Keratinocyte (primary cell): ENCODE data around the gene FNDC3B. TPM values are rescaled to one million over a fixed set of nuclear protein-coding genes. Genes with fewer than 3 reads are reported as not detected.

ENCODE experiments used
- DNase-seq: peaks from one replicate; pipeline ENCODE4 v3.0.0-alpha.2; 2011; ENCODE audit warnings: low read depth, missing footprints, low spot score
- FAIRE-seq: peaks from 2 replicates; lab custom pipeline; 2011; peaks lifted over from hg19 to GRCh38; lab: Jason Lieb, UNC
- H2AFZ ChIP-seq: 2 replicates; pipeline ENCODE4 v1.6.0; 2012; ENCODE audit warnings: low read length, control low read depth, inconsistent platforms; ENCODE audit not compliant: control insufficient read depth
- H3K27ac ChIP-seq: 2 replicates; pipeline ENCODE4 v1.5.1; 2011; ENCODE audit warnings: low read length; ENCODE audit not compliant: control insufficient read depth, insufficient read depth
- H3K27me3 ChIP-seq: 3 replicates; pipeline ENCODE4 v1.6.0; 2011; ENCODE audit warnings: low read length; ENCODE audit not compliant: control insufficient read depth, insufficient read depth; ENCODE audit errors: extremely low read depth
- H3K36me3 ChIP-seq, 2 experiments: 2 replicates in 1 of 2; 3 replicates in 1 of 2; pipeline ENCODE4 v1.5.1; 2011; ENCODE audit warnings: low read length in 2 of 2, mild to moderate bottlenecking in 1 of 2; ENCODE audit not compliant: control insufficient read depth in 2 of 2, insufficient read depth in 2 of 2; ENCODE audit errors: extremely low read depth in 1 of 2
- H3K4me1 ChIP-seq: 3 replicates; pipeline ENCODE4 v1.5.1; 2011; ENCODE audit warnings: low read length; ENCODE audit not compliant: control insufficient read depth, insufficient read depth; ENCODE audit errors: extremely low read depth
- H3K4me2 ChIP-seq: 3 replicates; pipeline ENCODE4 v1.6.0; 2011; ENCODE audit warnings: low read depth, low read length; ENCODE audit not compliant: control insufficient read depth, insufficient read depth; ENCODE audit errors: extremely low read depth
- H3K4me3 ChIP-seq, 3 experiments: fragments of 200-600 bp in 1 of 3; sonication (generic) in 1 of 3; 2 replicates in 2 of 3; 3 replicates in 1 of 3; pipeline ENCODE4 v1.5.1; 2011 to 2016; ENCODE audit warnings: low read length in 3 of 3, mild to moderate bottlenecking in 3 of 3, control low read depth in 2 of 3, inconsistent platforms in 1 of 3, low read depth in 1 of 3, mixed read lengths in 1 of 3, mixed run types in 1 of 3, moderate library complexity in 1 of 3; ENCODE audit not compliant: control insufficient read depth in 2 of 3, insufficient read depth in 2 of 3; ENCODE audit errors: extremely low read depth in 1 of 3
- H3K79me2 ChIP-seq: 2 replicates; pipeline ENCODE4 v1.6.0; 2012; ENCODE audit warnings: low read length; ENCODE audit not compliant: control insufficient read depth, insufficient read depth
- H3K9ac ChIP-seq: 3 replicates; pipeline ENCODE4 v1.6.0; 2011; ENCODE audit warnings: low read length; ENCODE audit not compliant: control insufficient read depth, insufficient read depth; ENCODE audit errors: extremely low read depth
- H3K9me1 ChIP-seq: 3 replicates; pipeline ENCODE4 v1.6.0; 2011; ENCODE audit warnings: low read length; ENCODE audit not compliant: control insufficient read depth, insufficient read depth; ENCODE audit errors: extremely low read depth
- H3K9me3 ChIP-seq: 2 replicates; pipeline ENCODE4 v1.5.1; 2012; ENCODE audit warnings: low read depth, low read length; ENCODE audit not compliant: control insufficient read depth
- H4K20me1 ChIP-seq: 3 replicates; pipeline ENCODE4 v1.6.0; 2011; ENCODE audit warnings: low read length; ENCODE audit not compliant: control insufficient read depth, insufficient read depth; ENCODE audit errors: extremely low read depth
- CTCF ChIP-seq, 3 experiments: IDR thresholded peaks in 1 of 3; conservative IDR thresholded peaks in 1 of 3; optimal IDR thresholded peaks in 1 of 3; 2 replicates in 2 of 3; 3 replicates in 1 of 3; pipeline versions ENCODE3 to v1.5.1; 2011; ENCODE audit warnings: low read length in 3 of 3, mild to moderate bottlenecking in 3 of 3, moderate library complexity in 2 of 3, control low read depth in 1 of 3, inconsistent platforms in 1 of 3; ENCODE audit not compliant: insufficient read depth in 2 of 3; ENCODE audit errors: extremely low read depth in 1 of 3
- EZH2 ChIP-seq: IDR thresholded peaks from one replicate; pipeline ENCODE4 v1.6.1; 2012; ENCODE audit warnings: inconsistent platforms, mild to moderate bottlenecking, low read length, moderate library complexity
- dilution Hi-C: fragments of 300-500 bp; cut with MboI; formaldehyde crosslinking; loops from one replicate; pipeline ENCODE4 v1.7.0; 2020; ENCODE audit warnings: low sequenced_read_pairs; ENCODE audit not compliant: extremely low pct_ligation_motif_present
- polyA plus RNA-seq, 5 experiments: library from polyadenylated mRNA; depleted of rRNA in 3 of 5; stranded (reverse) in 3 of 5; stranded (forward) in 1 of 5; unstranded in 1 of 5; fragments of >200 nt; gene quantifications; 1 replicate in 1 of 5; 2 replicates in 3 of 5; 3 replicates in 1 of 5; pipeline versions ENCODE4 v1.2.1 to v1.2.3, GENCODE V29; 2011 to 2012; ENCODE audit warnings: missing spikeins in 2 of 5, low read depth in 1 of 5, low replicate concordance in 1 of 5

FNDC3B gene
- polyA plus RNA-seq, 1 donor (not counting 4 experiments of a cell fraction or from before 2014, with no cell fraction given): 31.4 TPM

GRCh38 chr3:172229462-172229861, 190.1 kb downstream of the FNDC3B start:
- no peaks in the 10 kb centered on the region for H3K27me3 ChIP-seq
- H3K79me2 ChIP-seq: peaks cover 28% of the 10 kb centered on the region
- TF ChIP-seq EZH2 (no peak), CTCF (optimal IDR thresholded peaks at IDR 0.05 in 1 of 3, IDR thresholded peaks at IDR 0.05 in 1 of 3, conservative IDR thresholded peaks at IDR 0.05 in 1 of 3; ENCODE audit: extremely low read depth in 1 of 3, insufficient read depth in 2 of 3, low read length in 3 of 3) (no peak)
- no peak overlapping the region for H3K9ac ChIP-seq
- dilution Hi-C loops: no loop called here
- H4K20me1 ChIP-seq: no peaks in the 10 kb centered on the region
- H3K4me1 ChIP-seq: no peaks in the 10 kb centered on the region
- H3K27ac ChIP-seq: no peak overlapping the region
- no peak overlapping the region for H3K4me3 ChIP-seq
- no peak overlapping the region for H3K4me2 ChIP-seq
- no peak overlapping the region for H2AFZ ChIP-seq
- no peaks in the 10 kb centered on the region for H3K9me3 ChIP-seq
- FAIRE-seq: no peak
- H3K36me3 ChIP-seq: peaks cover 0 to 13% of the 10 kb centered on the region in 2 experiments
- no peak for DNase-seq
- H3K9me1 ChIP-seq: no peaks in the 10 kb centered on the region

- H3K4me1 ChIP-seq: no peaks in the 10 kb centered on the region
- peaks cover 4% of the 10 kb centered on the region for H4K20me1 ChIP-seq
- no peak overlapping the region for H3K9ac ChIP-seq
- TF ChIP-seq EZH2 (no peak), CTCF (optimal IDR thresholded peaks at IDR 0.05 in 1 of 3, IDR thresholded peaks at IDR 0.05 in 1 of 3, conservative IDR thresholded peaks at IDR 0.05 in 1 of 3; ENCODE audit: extremely low read depth in 1 of 3, insufficient read depth in 2 of 3, low read length in 3 of 3) (no peak)
- no peaks in the 10 kb centered on the region for H3K27me3 ChIP-seq
- FAIRE-seq (no peak), DNase-seq (no peak)
- no peaks in the 10 kb centered on the region for H3K9me3 ChIP-seq
- no peaks in the 10 kb centered on the region for H3K9me1 ChIP-seq
- no peak overlapping the region for H3K27ac ChIP-seq
- dilution Hi-C loops: no loop called here
- H3K4me3 ChIP-seq: no peak overlapping the region
- no peak overlapping the region for H3K4me2 ChIP-seq
- peaks cover 24% of the 10 kb centered on the region for H3K79me2 ChIP-seq
- no peak overlapping the region for H2AFZ ChIP-seq
- H3K36me3 ChIP-seq: peaks cover 2 to 10% of the 10 kb centered on the region in 2 experiments
Observed at GRCh38 chr3:172231318-172231901, 192.0 kb downstream of the FNDC3B start.
